Keratinocyte (primary cell): ENCODE data around the gene SYNE1. TPM values are rescaled to one million over a fixed set of nuclear protein-coding genes. Genes with fewer than 3 reads are reported as not detected.

Experiments
- DNase-seq: peaks from one replicate; pipeline ENCODE4 v3.0.0-alpha.2; 2011; ENCODE audit warnings: low read depth, missing footprints, low spot score
- FAIRE-seq: peaks from 2 replicates; lab custom pipeline; 2011; peaks lifted over from hg19 to GRCh38; lab: Jason Lieb, UNC
- H2AFZ ChIP-seq: 2 replicates; pipeline ENCODE4 v1.6.0; 2012; ENCODE audit warnings: low read length, control low read depth, inconsistent platforms; ENCODE audit not compliant: control insufficient read depth
- H3K27ac ChIP-seq: 2 replicates; pipeline ENCODE4 v1.5.1; 2011; ENCODE audit warnings: low read length; ENCODE audit not compliant: control insufficient read depth, insufficient read depth
- H3K27me3 ChIP-seq: 3 replicates; pipeline ENCODE4 v1.6.0; 2011; ENCODE audit warnings: low read length; ENCODE audit not compliant: control insufficient read depth, insufficient read depth; ENCODE audit errors: extremely low read depth
- H3K36me3 ChIP-seq, 2 experiments: 2 replicates in 1 of 2; 3 replicates in 1 of 2; pipeline ENCODE4 v1.5.1; 2011; ENCODE audit warnings: low read length in 2 of 2, mild to moderate bottlenecking in 1 of 2; ENCODE audit not compliant: control insufficient read depth in 2 of 2, insufficient read depth in 2 of 2; ENCODE audit errors: extremely low read depth in 1 of 2
- H3K4me1 ChIP-seq: 3 replicates; pipeline ENCODE4 v1.5.1; 2011; ENCODE audit warnings: low read length; ENCODE audit not compliant: control insufficient read depth, insufficient read depth; ENCODE audit errors: extremely low read depth
- H3K4me2 ChIP-seq: 3 replicates; pipeline ENCODE4 v1.6.0; 2011; ENCODE audit warnings: low read depth, low read length; ENCODE audit not compliant: control insufficient read depth, insufficient read depth; ENCODE audit errors: extremely low read depth
- H3K4me3 ChIP-seq, 3 experiments: fragments of 200-600 bp in 1 of 3; sonication (generic) in 1 of 3; 2 replicates in 2 of 3; 3 replicates in 1 of 3; pipeline ENCODE4 v1.5.1; 2011 to 2016; ENCODE audit warnings: low read length in 3 of 3, mild to moderate bottlenecking in 3 of 3, control low read depth in 2 of 3, inconsistent platforms in 1 of 3, low read depth in 1 of 3, mixed read lengths in 1 of 3, mixed run types in 1 of 3, moderate library complexity in 1 of 3; ENCODE audit not compliant: control insufficient read depth in 2 of 3, insufficient read depth in 2 of 3; ENCODE audit errors: extremely low read depth in 1 of 3
- H3K79me2 ChIP-seq: 2 replicates; pipeline ENCODE4 v1.6.0; 2012; ENCODE audit warnings: low read length; ENCODE audit not compliant: control insufficient read depth, insufficient read depth
- H3K9ac ChIP-seq: 3 replicates; pipeline ENCODE4 v1.6.0; 2011; ENCODE audit warnings: low read length; ENCODE audit not compliant: control insufficient read depth, insufficient read depth; ENCODE audit errors: extremely low read depth
- H3K9me1 ChIP-seq: 3 replicates; pipeline ENCODE4 v1.6.0; 2011; ENCODE audit warnings: low read length; ENCODE audit not compliant: control insufficient read depth, insufficient read depth; ENCODE audit errors: extremely low read depth
- H3K9me3 ChIP-seq: 2 replicates; pipeline ENCODE4 v1.5.1; 2012; ENCODE audit warnings: low read depth, low read length; ENCODE audit not compliant: control insufficient read depth
- H4K20me1 ChIP-seq: 3 replicates; pipeline ENCODE4 v1.6.0; 2011; ENCODE audit warnings: low read length; ENCODE audit not compliant: control insufficient read depth, insufficient read depth; ENCODE audit errors: extremely low read depth
- EZH2 ChIP-seq: IDR thresholded peaks from one replicate; pipeline ENCODE4 v1.6.1; 2012; ENCODE audit warnings: inconsistent platforms, mild to moderate bottlenecking, low read length, moderate library complexity
- dilution Hi-C: fragments of 300-500 bp; cut with MboI; formaldehyde crosslinking; loops from one replicate; pipeline ENCODE4 v1.7.0; 2020; ENCODE audit warnings: low sequenced_read_pairs; ENCODE audit not compliant: extremely low pct_ligation_motif_present
- polyA plus RNA-seq, 5 experiments: library from polyadenylated mRNA; depleted of rRNA in 3 of 5; stranded (reverse) in 3 of 5; stranded (forward) in 1 of 5; unstranded in 1 of 5; fragments of >200 nt; gene quantifications; 1 replicate in 1 of 5; 2 replicates in 3 of 5; 3 replicates in 1 of 5; pipeline versions ENCODE4 v1.2.1 to v1.2.3, GENCODE V29; 2011 to 2012; ENCODE audit warnings: missing spikeins in 2 of 5, low read depth in 1 of 5, low replicate concordance in 1 of 5
- TF ChIP-seq, protein P1 (sequence below), 3 experiments: IDR thresholded peaks in 1 of 3; conservative IDR thresholded peaks in 1 of 3; optimal IDR thresholded peaks in 1 of 3; 2 replicates in 2 of 3; 3 replicates in 1 of 3; pipeline versions ENCODE3 to v1.5.1; 2011; ENCODE audit warnings: low read length in 3 of 3, mild to moderate bottlenecking in 3 of 3, moderate library complexity in 2 of 3, control low read depth in 1 of 3, inconsistent platforms in 1 of 3; ENCODE audit not compliant: insufficient read depth in 2 of 3; ENCODE audit errors: extremely low read depth in 1 of 3

SYNE1 gene
- polyA plus RNA-seq, 1 donor (not counting 4 experiments of a cell fraction or from before 2014, with no cell fraction given) = 4.0 TPM

DNA sequence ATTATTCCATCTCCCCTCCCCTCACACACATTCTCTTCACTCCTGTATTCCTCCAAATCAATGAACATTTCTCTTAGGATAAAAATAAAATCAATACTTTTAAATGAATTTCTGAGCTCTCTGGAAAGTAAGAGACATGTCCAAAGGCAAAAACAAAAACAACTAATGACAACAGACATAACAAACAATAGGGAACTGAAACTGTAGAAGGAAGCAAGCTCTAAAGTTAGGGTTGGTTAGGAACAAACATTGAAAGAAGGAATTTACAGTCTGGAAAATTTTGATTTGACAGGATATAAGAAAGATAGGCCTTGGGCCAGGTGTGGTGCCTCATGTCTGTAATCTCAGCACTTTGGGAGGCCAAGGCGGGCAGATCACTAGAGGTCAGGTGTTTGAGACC lies 43.0 kb upstream of the SYNE1 start:
- Histone ChIP-seq H3K27me3 (no peaks in the 10 kb centered on the region), H2AFZ (no peak overlapping the region), H3K27ac (no peak overlapping the region), H3K79me2 (no peaks in the 10 kb centered on the region), H3K36me3 (no peaks in the 10 kb centered on the region), H3K9me3 (no peaks in the 10 kb centered on the region), H3K9me1 (no peaks in the 10 kb centered on the region), H3K9ac (no peak overlapping the region), H4K20me1 (no peaks in the 10 kb centered on the region), H3K4me2 (no peak overlapping the region), H3K4me1 (no peaks in the 10 kb centered on the region), H3K4me3 (no peak overlapping the region)
- FAIRE-seq (no peak), DNase-seq (no peak)
- dilution Hi-C loops = no loop called here
- TF ChIP-seq EZH2 = no peak
- TF ChIP-seq, protein P1, sequence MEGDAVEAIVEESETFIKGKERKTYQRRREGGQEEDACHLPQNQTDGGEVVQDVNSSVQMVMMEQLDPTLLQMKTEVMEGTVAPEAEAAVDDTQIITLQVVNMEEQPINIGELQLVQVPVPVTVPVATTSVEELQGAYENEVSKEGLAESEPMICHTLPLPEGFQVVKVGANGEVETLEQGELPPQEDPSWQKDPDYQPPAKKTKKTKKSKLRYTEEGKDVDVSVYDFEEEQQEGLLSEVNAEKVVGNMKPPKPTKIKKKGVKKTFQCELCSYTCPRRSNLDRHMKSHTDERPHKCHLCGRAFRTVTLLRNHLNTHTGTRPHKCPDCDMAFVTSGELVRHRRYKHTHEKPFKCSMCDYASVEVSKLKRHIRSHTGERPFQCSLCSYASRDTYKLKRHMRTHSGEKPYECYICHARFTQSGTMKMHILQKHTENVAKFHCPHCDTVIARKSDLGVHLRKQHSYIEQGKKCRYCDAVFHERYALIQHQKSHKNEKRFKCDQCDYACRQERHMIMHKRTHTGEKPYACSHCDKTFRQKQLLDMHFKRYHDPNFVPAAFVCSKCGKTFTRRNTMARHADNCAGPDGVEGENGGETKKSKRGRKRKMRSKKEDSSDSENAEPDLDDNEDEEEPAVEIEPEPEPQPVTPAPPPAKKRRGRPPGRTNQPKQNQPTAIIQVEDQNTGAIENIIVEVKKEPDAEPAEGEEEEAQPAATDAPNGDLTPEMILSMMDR (optimal IDR thresholded peaks at IDR 0.05 in 1 of 3, IDR thresholded peaks at IDR 0.05 in 1 of 3, conservative IDR thresholded peaks at IDR 0.05 in 1 of 3; ENCODE audit: extremely low read depth in 1 of 3, insufficient read depth in 2 of 3, low read length in 3 of 3) = no peak

DNA sequence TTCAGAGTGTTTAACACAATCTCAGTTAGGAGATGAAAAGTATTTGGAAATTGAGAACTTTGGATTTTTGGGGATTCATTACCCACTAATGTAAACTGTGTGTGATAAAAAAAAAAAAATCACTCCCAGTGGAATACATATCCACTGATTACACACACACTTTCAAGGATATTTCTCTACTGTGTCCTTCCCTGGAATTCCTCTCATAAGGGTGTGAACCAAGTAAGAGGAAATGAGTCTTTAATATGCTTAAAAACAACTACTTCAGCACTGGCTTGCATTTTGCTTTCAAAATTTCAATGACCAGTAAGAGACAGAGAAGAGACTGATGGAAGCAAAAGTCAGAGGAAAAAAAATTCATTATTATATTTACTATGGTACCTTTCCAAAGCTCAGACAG lies 36.1 kb upstream of the SYNE1 start:
- Histone ChIP-seq H3K9me1 (no peaks in the 10 kb centered on the region), H3K9ac (no peak overlapping the region), H3K27ac (no peak overlapping the region), H3K4me2 (no peak overlapping the region), H3K79me2 (no peaks in the 10 kb centered on the region), H3K4me1 (no peaks in the 10 kb centered on the region), H4K20me1 (no peaks in the 10 kb centered on the region), H3K27me3 (no peaks in the 10 kb centered on the region), H3K9me3 (no peaks in the 10 kb centered on the region), H2AFZ (no peak overlapping the region), H3K4me3 (no peak overlapping the region), H3K36me3 (no peaks in the 10 kb centered on the region)
- DNase-seq (no peak), FAIRE-seq (no peak)
- dilution Hi-C loops = no loop called here
- TF ChIP-seq EZH2 = no peak
- TF ChIP-seq, protein P1 (optimal IDR thresholded peaks at IDR 0.05 in 1 of 3, IDR thresholded peaks at IDR 0.05 in 1 of 3, conservative IDR thresholded peaks at IDR 0.05 in 1 of 3; ENCODE audit: extremely low read depth in 1 of 3, insufficient read depth in 2 of 3, low read length in 3 of 3) = no peak
